ENCODE data around the gene TMEM30A.

DNA sequence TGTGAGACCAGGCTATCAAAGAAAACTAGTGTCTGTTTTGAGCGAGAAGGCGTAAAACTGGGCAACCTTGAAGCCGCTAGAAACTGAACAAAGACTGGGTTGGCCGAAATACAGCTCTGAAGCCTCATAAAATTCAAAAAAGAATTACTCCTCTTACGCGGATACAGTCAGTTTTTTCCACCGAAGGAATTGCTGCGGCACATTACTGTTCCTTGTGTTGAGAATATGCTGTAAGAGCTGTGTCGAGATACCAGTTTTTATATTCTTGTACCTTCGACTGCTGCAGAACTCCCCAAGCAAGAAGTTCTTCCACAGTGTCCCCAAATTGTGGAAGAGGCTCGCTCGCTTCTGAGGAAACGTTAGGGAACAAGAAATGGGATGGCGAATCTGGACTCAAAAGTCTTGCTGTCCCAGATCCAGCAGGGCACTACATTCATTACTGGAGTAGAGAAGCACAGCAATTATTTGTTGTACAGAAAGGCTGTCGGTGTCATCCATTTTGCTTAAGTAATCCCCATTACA lies 40.5 kb downstream of the TMEM30A start:
- TF ChIP-seq POLR2A (IDR thresholded peaks at IDR 0.05): no peak
- TF ChIP-seq, protein P1, sequence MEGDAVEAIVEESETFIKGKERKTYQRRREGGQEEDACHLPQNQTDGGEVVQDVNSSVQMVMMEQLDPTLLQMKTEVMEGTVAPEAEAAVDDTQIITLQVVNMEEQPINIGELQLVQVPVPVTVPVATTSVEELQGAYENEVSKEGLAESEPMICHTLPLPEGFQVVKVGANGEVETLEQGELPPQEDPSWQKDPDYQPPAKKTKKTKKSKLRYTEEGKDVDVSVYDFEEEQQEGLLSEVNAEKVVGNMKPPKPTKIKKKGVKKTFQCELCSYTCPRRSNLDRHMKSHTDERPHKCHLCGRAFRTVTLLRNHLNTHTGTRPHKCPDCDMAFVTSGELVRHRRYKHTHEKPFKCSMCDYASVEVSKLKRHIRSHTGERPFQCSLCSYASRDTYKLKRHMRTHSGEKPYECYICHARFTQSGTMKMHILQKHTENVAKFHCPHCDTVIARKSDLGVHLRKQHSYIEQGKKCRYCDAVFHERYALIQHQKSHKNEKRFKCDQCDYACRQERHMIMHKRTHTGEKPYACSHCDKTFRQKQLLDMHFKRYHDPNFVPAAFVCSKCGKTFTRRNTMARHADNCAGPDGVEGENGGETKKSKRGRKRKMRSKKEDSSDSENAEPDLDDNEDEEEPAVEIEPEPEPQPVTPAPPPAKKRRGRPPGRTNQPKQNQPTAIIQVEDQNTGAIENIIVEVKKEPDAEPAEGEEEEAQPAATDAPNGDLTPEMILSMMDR (IDR thresholded peaks at IDR 0.05): no peak

Data from lower leg skin (tissue), 3 donors.